CMK (cell line): ENCODE results near the gene ALDH3A1.

Experiments used
- DNase-seq: peaks from one replicate; pipeline ENCODE4 v3.0.0-alpha.2; 2010; ENCODE audit warnings: low read depth

ALDH3A1 gene

DNA sequence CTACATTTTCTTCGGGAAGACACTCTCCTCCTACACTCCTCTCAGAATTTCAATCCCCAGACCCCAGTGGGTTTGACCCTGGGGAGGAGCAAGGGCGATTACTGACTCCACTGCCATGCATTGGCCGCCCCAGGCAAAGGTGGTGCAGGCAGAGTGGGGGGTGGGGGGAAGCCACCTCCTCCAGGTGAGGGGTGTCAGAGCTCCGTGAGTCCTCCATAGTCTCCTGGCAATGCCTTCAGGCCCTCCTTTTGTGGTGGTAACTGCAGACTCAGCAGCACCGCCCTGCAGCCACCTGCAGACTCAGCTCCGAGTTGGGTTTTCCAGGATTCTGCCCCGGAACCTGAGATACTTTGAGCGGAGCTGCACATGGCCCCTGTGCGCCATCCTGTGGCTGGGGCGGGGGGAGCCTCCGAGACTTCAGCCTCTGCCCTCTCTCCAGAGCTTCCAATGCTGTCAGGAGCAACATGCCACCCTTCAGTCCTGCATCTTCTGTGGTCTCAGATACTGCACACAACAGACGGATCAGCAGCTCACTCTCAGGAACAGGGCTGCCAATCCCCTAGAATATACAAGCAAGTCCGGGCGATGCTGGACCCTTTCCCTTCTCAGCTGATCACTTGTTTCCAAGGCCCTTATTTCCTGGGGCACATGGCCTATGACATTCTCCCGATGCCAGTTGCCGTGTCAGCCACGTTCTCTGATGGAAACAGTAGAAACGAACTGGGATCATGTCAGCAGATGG is 29.3 kb downstream of the ALDH3A1 start:
- DNase-seq = no peak

DNA sequence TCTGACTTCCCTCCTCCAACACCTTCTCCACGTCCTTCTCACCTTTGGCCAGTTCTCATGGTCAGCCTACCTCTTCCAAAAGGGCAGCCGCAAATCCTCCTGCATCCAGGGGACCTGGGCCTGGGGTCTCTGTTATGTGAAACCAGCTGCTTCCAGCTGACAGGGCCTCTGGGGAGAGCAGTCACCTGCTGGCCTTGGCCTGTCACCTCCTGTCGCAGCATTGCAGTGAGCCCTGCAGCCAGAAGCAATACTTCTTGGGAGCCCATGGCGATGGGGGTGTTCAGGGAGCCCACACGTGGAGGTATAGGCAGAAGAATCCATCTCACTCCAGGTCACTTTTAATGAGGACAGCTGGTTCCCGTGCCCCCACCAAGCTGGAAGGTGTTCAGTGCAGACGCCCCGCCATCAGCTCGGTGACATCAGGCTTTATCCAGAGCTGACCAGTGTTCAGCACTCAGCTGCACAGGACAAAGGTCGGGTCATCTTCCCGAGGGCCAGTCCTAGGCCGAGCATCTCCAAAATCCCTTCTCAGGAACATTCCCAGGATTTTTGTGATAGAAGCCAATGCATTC is 30.0 kb downstream of the ALDH3A1 start:
- DNase-seq = no peak

DNA sequence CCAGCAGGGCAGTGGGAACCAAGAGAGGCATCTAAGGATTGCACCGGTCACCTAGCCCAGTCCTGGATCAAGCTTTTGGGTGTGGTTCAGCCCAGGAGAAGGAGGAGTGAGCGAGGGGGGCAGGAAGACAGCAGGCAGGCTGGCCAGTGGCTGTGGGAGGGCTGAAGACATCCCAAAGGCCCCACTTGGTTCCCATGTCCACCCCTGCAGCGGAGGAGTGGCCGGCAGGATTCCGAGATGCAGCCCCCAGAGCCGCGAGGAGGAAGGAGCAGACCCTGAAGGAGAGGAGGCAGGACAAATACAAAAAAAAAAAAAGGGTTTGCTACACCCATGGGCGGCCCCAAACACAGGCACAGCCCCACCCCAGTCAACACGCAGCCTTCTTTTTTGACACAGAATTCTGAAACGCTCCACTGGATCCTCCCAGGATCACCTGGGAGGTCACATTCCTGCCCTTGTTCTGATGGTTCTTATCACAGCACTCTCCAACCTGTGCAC is 30.6 kb downstream of the ALDH3A1 start:
- DNase-seq = no peak

DNA sequence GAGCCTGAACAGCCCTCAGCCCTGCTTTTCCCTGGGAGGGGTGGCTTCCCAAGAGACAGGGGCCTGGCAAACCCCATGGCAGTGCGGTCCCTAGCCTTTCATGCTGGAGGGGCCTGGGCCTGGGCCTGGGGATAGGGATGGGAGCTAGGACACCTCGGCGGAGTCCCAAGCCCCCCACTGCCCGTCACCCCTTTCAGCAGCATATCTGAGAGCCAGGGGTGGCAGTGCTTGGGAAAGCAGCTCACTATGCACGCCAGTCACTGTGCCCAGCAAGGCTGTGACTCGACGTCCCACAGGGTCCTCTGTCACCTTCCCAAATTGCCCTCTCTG is 31.1 kb downstream of the ALDH3A1 start:
- no peak for DNase-seq

DNA sequence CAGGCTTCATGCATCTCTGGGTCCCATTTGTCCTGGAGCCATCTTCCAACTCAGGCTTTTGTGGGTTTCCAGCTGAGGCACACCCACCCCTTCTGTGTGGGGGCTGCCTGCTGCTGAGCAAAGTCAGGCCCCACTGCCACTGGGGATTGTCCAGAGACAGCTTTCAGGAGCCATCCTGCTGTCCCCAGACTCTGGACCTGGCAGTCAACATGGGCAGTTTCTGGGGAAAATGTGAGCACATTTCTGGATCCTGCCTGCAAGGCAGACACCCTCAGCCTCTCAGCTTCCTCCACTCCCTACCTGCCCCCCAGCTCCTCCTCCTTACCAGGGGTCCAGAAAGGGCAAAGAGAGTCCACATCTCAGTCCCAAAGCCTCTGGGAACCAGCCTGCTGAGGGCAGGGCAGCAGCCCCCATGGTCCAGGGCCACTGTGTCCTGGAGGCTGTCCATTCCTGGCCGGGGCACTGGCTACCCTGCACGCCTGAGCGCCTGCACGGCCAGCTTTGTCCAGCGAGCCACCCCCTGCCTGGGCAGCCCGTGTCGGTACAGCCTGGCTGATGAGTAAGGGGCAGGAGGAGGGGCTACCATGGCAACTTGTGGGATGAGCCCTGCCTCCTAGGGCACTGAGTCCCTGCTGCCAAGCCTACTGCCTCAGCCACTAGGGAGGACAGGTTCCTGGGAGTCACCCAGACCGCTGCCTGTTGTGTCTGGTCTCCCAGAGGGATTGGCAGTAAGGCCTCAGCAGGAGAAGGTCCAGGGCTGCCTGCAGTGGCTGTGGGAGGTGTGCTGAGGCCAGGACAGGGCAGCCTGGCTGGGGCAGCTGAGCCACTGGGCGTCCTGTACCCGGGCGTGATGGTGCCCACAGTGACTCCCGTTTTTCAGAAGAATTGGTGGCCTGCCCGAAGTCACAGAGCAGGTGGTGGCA is 31.7 kb downstream of the ALDH3A1 start, which contains the start of gene SLC47A2:
TSS of gene SLC47A2 (minus strand) at position 477 of the 923 bp plus-strand sequence. CDS start at position 448, 29 bp downstream.
- DNase-seq = no peak

DNA sequence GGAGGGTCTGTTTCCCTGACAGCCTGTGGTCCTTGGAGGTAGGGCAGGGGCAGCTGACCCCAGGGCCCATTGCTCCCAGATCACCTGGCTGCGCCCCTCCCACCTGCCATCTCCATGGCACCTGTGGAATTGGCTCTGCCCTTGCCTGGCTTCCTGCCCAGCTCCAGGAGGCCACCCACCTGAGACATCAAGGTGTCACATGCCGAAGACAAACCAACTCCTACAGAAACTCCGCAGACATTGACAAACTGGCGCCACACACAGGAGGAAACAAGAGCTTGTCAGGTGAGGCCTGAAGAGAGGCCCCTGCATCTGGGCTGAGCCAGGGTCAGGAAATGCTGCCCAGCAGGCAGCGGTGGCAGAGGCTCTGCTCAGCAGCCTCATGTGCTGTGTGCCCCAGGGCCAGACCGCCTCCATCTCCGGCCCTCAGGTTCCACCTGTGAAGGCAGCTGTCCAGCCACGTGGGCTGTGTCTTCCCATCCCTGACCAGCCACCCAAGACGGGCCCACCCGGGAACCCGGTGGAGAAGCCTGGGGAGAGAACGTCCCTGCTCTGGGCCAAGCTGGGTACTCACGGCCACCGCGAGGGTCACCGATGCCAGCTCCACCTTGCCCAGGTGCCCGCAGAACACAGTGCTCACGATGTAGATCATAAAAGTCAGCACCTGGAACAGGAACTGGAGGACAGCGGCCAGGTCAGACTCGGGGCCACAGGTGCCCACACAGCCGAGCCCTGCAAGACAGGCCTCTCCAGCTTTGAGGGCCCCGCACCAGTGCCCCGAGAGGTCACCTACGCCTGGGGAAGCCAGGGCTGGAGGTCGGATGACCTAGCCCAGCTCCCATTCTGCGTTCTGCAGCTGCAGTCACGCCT is 33.3 kb downstream of the ALDH3A1 start:
- no peak for DNase-seq

DNA sequence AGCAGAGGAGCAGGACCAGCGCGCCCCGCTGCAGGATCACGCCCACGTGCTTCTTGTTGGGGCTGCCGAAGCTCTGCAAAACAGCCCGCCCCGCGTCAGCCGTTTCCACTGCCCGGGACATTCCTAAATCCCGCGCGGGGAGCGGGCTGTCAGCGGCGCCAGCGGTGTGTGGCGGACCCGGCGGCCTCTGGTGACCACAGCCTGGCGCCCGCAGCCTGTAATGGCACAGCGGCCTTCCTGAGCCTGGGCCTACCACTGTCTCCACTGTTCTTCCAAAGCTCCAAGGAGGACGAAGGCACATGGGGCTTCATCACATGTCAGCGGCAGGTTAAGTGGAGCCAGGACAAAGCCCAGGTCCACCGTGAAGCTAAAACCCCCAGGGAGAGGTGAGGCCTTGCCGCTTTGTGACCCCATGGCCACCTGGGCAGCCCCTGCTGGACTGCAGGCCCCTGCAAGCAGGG is 34.2 kb downstream of the ALDH3A1 start:
- DNase-seq = no peak

DNA sequence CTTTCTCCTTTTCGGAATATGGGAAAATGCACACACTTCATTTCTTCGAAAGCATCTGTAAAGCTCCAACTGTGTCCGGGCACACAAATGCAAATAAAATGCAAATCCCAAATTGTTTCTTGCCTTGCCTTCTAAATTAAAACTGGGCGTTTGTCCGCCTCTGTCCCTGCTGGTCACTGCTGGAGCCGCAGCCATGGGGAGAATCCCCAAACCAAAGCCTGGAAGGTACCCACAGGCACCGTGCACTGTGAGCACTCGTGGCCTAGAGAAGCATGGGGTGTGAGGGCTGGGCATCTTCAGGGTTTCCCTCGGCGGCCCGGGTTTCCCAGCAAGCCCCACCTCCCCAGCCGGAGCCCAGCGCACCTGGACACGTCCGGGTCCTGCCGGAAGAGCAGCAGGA is 34.6 kb downstream of the ALDH3A1 start:
- DNase-seq = no peak

DNA sequence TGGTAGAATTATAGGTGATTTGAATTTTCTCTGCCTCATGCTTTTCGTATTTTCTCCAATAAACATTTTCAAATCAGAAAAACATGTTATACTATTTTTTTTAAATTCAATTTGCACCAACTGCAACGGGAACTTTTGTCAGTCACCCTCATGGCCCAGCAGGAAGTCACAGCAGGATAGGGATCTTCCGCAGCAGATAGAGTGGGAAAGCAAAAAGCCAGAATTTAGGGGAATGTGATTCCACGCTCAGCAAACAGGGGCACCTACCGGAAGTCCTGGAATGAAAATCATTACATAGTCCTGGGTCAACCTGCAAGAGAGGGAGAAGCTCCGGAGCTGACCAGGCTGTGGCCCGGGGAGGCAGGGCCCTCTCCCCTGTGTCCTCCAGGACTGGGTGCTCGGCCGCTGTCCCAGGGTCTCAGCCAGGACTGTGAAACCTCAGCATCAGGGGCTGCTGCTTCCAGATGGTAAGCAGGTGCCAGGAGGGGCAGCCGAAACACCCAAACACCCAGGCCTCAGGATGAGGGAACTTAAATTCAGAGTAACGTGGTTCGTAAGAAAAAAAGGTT is 35.6 kb downstream of the ALDH3A1 start:
- DNase-seq = no peak

DNA sequence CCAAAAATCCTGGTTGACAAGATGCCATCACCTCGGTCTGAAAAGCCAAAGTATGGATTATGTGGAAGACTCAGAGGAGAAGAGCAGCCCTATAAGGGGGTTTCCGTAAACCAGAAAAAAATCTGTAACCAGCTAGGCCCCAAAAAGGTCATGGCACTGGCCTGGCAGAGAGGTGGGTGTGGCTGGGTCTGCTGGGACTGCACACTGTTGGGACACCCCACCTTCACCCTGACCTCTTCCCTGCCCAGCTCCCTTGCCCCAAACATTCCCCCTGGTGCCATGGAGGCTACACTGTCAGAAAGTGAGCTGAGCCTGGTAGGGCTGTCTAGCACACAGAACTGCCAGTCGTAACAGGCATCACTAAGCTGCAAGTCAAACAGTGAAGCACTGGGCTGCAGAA is 38.3 kb downstream of the ALDH3A1 start:
- DNase-seq = no peak

DNA sequence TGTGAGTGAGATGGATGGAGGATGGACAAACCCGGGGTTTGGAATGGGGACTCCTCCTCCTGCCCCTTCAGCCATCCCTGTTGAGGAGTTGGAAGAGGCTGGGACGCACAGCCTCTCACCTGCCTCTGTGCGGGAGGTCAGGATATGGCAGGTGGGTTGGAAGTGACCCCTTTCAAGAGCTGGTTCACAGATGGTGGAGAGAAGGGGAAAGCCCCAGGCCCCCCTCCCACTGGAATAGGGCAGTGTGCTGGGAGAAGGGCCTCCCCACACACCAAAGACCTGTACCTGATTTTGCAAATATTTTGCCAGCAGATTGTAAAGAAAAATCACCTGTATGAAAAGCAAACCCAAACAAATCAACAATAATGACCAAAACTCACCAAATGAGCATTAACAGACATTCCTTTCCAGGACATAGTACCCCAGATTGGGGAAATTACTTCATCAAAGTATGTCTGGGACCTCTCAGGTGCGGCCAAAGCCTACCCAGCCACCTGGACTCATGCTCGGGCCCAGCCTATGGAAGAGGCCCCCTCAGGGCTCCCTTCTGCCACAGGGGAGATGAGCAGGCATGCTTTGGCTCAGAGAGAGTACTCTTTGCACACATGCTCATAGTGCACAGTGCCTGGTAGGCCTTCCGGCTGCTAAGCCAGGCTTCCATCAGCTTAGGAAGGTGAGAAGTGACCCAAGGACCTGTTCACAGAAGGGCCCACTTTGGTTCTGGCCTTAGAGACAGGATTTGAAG is 39.5 kb downstream of the ALDH3A1 start:
- DNase-seq = no peak

DNA sequence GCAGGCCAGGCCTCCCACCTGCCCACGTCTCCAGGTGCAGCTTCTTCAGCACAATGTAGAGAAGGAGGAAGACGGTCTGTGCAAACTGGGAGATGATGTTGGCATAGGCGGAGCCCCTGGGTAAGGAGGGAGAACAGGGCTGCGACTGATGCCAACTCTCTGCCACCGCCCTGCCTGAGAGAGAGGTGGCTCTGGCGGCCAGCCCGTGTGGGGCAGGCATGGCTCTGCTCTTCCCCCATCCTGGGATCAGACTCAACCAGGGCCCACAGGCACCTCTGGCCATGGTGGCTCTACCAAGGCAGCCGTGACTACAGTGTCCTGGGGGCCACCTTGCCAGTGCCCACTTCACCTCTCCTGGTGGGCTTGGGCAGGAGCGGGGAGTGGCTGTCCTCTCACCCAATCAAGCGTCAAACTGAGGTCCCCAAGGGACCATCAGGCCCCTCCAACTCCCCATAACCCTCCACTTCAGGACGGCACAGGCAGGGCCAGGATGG is 40.3 kb downstream of the ALDH3A1 start:
- no peak for DNase-seq

DNA sequence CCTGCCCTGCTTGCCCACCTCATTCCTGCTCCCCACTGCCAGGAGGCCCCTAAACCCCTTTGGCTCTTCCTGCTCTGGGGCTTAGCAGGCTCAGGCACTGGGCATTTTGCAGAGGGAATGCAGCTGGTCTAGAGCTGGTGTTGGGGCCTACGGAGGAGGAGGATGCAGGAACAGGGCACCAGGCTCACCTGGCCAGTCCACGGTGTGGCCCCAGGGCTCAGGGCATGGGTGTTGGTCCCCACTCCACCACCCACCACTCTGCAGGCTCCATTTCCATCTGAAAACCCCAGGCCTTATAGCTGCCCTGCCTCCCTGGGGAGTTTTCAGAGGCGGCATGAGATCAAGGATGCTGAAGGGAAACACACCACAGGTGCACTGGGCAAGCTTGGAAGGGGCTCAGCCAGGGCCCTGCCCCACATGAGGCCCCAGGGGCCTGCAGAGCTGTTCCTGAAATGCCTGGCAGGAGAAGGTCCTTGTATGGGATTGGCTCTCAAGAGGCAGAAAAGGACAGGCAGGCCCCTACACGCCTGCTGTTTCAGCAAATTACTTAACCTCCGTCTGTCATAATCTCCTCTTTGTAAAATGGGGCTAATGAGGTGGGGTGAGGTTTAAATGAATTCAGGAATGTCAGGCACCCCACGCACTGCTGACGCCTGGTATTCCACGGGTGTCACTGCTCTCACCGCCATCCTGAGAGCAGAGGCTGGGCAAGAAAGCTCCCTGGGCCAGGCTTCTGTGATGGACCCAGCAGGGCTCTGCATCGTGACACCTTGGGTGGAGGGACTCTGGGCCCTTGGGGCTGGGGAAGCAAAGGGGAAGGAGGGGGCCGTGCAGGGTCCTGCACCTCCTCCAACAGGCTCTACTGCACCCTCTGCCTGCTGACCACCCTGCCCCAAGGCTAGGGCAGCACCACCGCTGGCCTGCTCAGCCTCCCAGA is 41.0 kb downstream of the ALDH3A1 start:
- DNase-seq = no peak

DNA sequence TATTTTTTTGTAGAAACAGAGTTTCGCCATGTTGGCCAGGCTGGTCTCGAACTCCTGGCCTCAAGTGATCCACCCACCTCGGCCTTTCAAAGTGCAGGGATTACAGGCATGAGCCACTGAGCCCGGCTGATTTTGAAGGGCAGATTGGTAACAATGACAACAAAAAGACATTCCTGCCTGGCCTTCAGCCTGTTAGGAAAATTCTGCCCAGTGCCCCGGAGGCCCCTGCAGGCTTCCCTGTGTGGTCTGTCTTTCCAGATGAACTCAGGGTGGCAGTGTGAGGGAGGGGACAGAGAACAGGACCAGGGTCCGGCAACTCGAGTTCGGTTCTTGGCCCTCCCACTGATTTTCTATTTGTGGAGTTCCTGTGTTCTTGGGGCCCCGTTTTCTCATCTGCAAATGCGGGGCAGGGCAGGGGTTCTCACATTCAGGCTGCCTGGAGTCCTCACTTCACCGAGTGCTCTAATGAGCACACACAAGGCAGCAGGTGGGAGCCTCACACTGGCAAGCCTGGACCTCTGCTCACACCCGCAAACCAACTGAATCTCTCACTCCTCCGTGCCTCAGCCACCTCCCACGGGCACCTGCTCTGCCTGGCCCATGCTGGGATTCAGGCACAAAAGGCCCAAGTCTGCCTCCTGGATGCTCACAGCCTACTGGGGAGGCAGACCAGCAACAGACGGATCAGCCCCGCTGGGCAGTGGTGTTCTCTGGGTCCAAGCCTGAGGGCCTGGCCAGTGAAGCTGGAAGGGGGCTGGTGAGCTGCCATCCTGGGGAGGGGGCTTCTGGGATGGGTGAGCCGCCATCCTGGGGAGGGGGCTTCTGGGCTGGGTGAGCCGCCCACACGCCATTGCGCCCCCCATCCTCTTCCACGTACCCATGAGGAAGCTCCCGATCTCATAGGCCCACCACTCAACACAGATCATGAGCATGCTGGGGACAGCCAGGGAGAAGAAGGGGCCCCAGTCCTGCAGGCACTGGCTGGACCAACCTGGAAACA is 42.0 kb downstream of the ALDH3A1 start:
- DNase-seq = no peak

DNA sequence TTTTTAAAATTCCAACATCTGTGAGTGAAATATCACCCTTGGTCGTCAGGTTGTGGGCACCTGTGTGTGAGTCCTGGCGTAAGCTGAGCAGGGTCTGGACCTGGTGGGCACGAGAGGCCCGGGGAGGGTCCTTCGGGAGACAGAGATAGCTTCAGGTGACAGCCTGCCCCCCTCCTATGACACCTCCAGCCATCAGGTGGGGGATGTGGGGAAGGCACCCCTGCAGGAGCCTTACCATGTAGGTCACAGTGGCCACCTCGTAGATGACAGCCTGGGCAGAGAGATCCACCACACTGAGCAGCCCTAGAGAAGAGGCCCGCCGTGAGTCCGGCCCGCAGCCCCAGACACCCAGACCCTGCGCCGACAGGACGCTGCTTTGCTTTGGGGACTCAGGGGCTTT is 42.9 kb downstream of the ALDH3A1 start:
- DNase-seq = no peak

DNA sequence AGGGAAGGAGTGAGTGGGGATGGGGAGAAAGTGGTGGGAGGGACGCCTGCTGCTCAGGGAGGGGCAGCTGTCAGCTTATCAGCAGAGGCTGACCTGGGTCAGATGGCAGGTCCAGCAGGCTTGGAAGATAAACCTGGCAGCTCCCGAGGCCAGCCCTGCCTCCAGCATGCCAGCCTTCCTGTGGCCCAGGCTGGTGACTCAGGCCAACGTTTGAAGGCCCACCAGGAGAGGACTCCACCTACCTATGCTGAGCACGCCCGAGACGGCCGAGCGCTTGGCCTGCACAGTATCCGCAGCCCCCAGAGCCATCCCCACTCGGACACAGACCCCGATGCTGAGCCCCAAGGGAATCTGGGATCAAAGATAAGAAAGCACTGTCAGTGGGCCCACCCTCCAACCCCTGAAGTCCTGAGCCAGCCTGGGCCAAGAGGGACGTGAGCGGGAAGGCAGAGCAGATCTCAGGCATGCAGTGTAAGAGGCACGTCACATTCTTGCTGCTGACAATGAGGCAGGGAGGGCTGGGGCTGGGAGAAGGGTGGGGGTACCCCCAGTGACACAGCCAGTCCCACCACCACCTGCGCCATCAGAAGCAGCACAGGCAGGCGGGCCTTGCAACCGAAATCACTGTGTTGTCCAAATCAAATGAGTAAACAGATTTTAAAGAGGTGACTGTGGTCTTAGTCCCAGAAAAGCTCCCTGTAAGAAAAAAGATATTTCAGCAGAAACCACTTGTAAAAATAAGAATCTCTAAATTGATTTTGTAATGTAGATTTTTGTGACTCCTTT is 44.1 kb downstream of the ALDH3A1 start:
- DNase-seq = no peak
